PC-3 (cell line): ENCODE measurements around the gene TMEM106C. TPM values are rescaled to one million over a fixed set of nuclear protein-coding genes. Genes with fewer than 3 reads are reported as not detected.

Experiments
- ATAC-seq: fragments of 200-7000 bp; cut with Tn5 transposase; 2 replicates; pipeline ENCODE4 v1.9.1; 2020; ENCODE audit warnings: mild to moderate bottlenecking, moderate library complexity
- BruUV-seq: library from RNA; stranded (reverse); fragments of 400-500 nt; replicated peaks from 2 replicates; lab custom pipeline; 2021; lab: Mats Ljungman, UMichigan
- CTCF ChIA-PET: fragments of 300-600 bp; sonication (Branson Sonifier 250); formaldehyde crosslinking; loops from one replicate; lab custom pipeline; 2022; ENCODE audit warnings: antibody characterized with exemption; lab: Charles Lee
- POLR2A ChIA-PET: fragments of 300-600 bp; sonication (Branson Sonifier 250); formaldehyde crosslinking; loops from one replicate; lab custom pipeline; 2022; ENCODE audit warnings: antibody characterized with exemption; ENCODE audit not compliant: unreplicated experiment; lab: Charles Lee
- DNase-seq: peaks from one replicate; pipeline ENCODE4 v3.0.0-alpha.2; 2015
- H2AFZ ChIP-seq: fragments of 300-600 bp; sonication (generic); 2 replicates; pipeline ENCODE4 v1.6.0; 2016; ENCODE audit warnings: antibody characterized with exemption, low read length
- H3F3A ChIP-seq: fragments of 300-600 bp; sonication (generic); one replicate; pipeline ENCODE4 v1.6.0; 2017; ENCODE audit warnings: antibody characterized with exemption, low read length, control low read depth, mild to moderate bottlenecking; ENCODE audit not compliant: unreplicated experiment
- H3K27ac ChIP-seq: fragments of 300-600 bp; sonication (generic); 2 replicates; pipeline ENCODE4 v1.5.1; 2016; ENCODE audit warnings: mild to moderate bottlenecking, low read length
- H3K27me3 ChIP-seq: fragments of 300-600 bp; sonication (generic); 2 replicates; pipeline ENCODE4 v1.6.1; 2016; ENCODE audit warnings: low read length, mixed read lengths
- H3K36me3 ChIP-seq: fragments of 300-600 bp; sonication (generic); 2 replicates; pipeline ENCODE4 v1.6.1; 2016; ENCODE audit warnings: low read depth, mixed run types, low read length, mixed read lengths
- H3K4me1 ChIP-seq: fragments of 300-600 bp; sonication (generic); 2 replicates; pipeline ENCODE4 v1.5.1; 2016; ENCODE audit warnings: low read length; ENCODE audit not compliant: insufficient read depth
- H3K4me2 ChIP-seq: fragments of 300-600 bp; sonication (generic); 2 replicates; pipeline ENCODE4 v1.6.0; 2016; ENCODE audit warnings: low read length
- H3K4me3 ChIP-seq: fragments of 300-600 bp; sonication (generic); 2 replicates; pipeline ENCODE4 v1.5.1; 2016; ENCODE audit warnings: mild to moderate bottlenecking, low read length, mixed read lengths
- H3K79me2 ChIP-seq: fragments of 300-600 bp; sonication (generic); 2 replicates; pipeline ENCODE4 v1.6.1; 2017; ENCODE audit warnings: low read length, mixed read lengths
- H3K9ac ChIP-seq: fragments of 300-600 bp; sonication (generic); 2 replicates; pipeline ENCODE4 v1.6.0; 2016; ENCODE audit warnings: mild to moderate bottlenecking, low read length
- H3K9me2 ChIP-seq: fragments of 300-600 bp; sonication (generic); replicated peaks from 2 replicates; pipeline ENCODE4 v1.6.1; 2016; ENCODE audit warnings: mixed run types, low read length, mixed read lengths
- H3K9me3 ChIP-seq: fragments of 300-600 bp; sonication (generic); 2 replicates; pipeline ENCODE4 v1.6.1; 2016; ENCODE audit warnings: low read length, mixed read lengths
- H4K20me1 ChIP-seq: fragments of 300-600 bp; sonication (generic); 2 replicates; pipeline ENCODE4 v1.6.1; 2016; ENCODE audit warnings: low read length, mixed read lengths
- EZH2 ChIP-seq: fragments of 300-600 bp; sonication (generic); IDR thresholded peaks from one replicate; pipeline ENCODE4 v1.6.1; 2017; ENCODE audit warnings: antibody characterized with exemption, mild to moderate bottlenecking, low read length; ENCODE audit not compliant: unreplicated experiment
- EZH2phosphoT487 ChIP-seq: fragments of 300-600 bp; sonication (generic); IDR thresholded peaks from 2 replicates; pipeline ENCODE4 v1.6.1; 2018; ENCODE audit warnings: mild to moderate bottlenecking, antibody characterized with exemption, low read length, borderline replicate concordance
- intact Hi-C: fragments of 100-400 bp; cut with micrococcal nuclease; formaldehyde crosslinking; loops from 2 replicates; pipeline ENCODE4 v1.9.0; 2023
- total RNA-seq: library from RNA; depleted of rRNA; stranded (reverse); fragments of >200 nt; gene quantifications from 2 replicates; pipeline ENCODE4 v1.2.3, GENCODE V29; 2014
- TF ChIP-seq, protein P1 (sequence below): fragments of 300-600 bp; sonication (generic); conservative IDR thresholded peaks from 2 replicates; pipeline ENCODE4 v1.5.1; 2017; ENCODE audit warnings: antibody characterized with exemption, low read depth, mild to moderate bottlenecking, low read length

The TMEM106C gene
- total RNA-seq, 1 experiment from 2014 or later = 166 TPM

- BruUV-seq = no TSS peak
Observed at GRCh38 chr12:47988073-47989022, 25.0 kb downstream of the TMEM106C start.

DNA sequence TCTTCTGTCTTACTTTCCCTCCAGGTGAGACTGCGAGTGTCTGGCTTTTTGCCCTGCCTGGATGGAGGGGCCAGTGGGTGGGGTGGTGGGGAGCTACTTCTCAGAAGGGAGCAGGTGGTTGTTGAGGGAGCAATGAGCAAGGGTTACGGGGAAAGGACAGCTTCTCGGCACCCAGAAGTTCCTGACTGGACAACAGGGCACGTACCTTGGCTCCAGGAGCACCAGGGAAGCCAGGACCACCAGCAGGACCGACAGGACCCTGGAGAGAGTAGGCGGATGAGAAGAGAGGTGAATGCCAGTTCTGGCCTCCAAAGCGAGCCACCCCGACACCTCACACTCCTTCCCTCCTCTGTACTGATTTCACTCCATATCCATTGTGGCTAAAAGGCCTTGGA, 25.6 kb downstream of the TMEM106C start:
- Histone ChIP-seq H3K4me3 (no peak overlapping the region), H3K4me2 (no peak overlapping the region), H3F3A (no peaks in the 10 kb centered on the region), H3K9ac (no peak overlapping the region), H3K27ac (no peak overlapping the region), H3K9me2 (no peaks in the 10 kb centered on the region), H4K20me1 (no peaks in the 10 kb centered on the region), H3K79me2 (no peaks in the 10 kb centered on the region), H3K4me1 (no peaks in the 10 kb centered on the region), H2AFZ (no peak overlapping the region), H3K27me3 (no peaks in the 10 kb centered on the region), H3K36me3 (no peaks in the 10 kb centered on the region), H3K9me3 (no peaks in the 10 kb centered on the region)
- no TSS peak for BruUV-seq
- intact Hi-C loops = no loop called here
- CTCF ChIA-PET = no interaction called here
- no peak for DNase-seq
- no peak for TF ChIP-seq EZH2phosphoT487
- TF ChIP-seq, protein P1, sequence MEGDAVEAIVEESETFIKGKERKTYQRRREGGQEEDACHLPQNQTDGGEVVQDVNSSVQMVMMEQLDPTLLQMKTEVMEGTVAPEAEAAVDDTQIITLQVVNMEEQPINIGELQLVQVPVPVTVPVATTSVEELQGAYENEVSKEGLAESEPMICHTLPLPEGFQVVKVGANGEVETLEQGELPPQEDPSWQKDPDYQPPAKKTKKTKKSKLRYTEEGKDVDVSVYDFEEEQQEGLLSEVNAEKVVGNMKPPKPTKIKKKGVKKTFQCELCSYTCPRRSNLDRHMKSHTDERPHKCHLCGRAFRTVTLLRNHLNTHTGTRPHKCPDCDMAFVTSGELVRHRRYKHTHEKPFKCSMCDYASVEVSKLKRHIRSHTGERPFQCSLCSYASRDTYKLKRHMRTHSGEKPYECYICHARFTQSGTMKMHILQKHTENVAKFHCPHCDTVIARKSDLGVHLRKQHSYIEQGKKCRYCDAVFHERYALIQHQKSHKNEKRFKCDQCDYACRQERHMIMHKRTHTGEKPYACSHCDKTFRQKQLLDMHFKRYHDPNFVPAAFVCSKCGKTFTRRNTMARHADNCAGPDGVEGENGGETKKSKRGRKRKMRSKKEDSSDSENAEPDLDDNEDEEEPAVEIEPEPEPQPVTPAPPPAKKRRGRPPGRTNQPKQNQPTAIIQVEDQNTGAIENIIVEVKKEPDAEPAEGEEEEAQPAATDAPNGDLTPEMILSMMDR = no peak
- TF ChIP-seq EZH2 = no peak
- POLR2A ChIA-PET = no interaction called here
- no peak for ATAC-seq

More at GRCh38 chr12:47988073-47989022, 25.0 kb downstream of the TMEM106C start:
- DNase-seq = no peak
- Histone ChIP-seq H3K9me2 (no peaks in the 10 kb centered on the region), H3K27ac (no peak overlapping the region), H3K9ac (no peak overlapping the region), H3K4me3 (no peak overlapping the region), H3K4me2 (no peak overlapping the region), H3K27me3 (no peaks in the 10 kb centered on the region), H2AFZ (no peak overlapping the region), H3K9me3 (no peaks in the 10 kb centered on the region), H4K20me1 (no peaks in the 10 kb centered on the region), H3F3A (no peaks in the 10 kb centered on the region), H3K36me3 (no peaks in the 10 kb centered on the region), H3K4me1 (no peaks in the 10 kb centered on the region), H3K79me2 (no peaks in the 10 kb centered on the region)
- ChIA-PET CTCF (no interaction called here), POLR2A (no interaction called here)
- ATAC-seq = no peak
- no peak for TF ChIP-seq EZH2
- intact Hi-C loops = no loop called here

- intact Hi-C loops = no loop called here
- Histone ChIP-seq H3K27me3 (no peaks in the 10 kb centered on the region), H2AFZ (no peak overlapping the region), H3K9ac (no peak overlapping the region), H3K4me1 (no peaks in the 10 kb centered on the region), H3F3A (no peaks in the 10 kb centered on the region), H3K4me2 (no peak overlapping the region), H3K36me3 (no peaks in the 10 kb centered on the region), H3K79me2 (no peaks in the 10 kb centered on the region), H3K27ac (no peak overlapping the region), H3K4me3 (no peak overlapping the region), H3K9me2 (no peaks in the 10 kb centered on the region), H3K9me3 (no peaks in the 10 kb centered on the region), H4K20me1 (no peaks in the 10 kb centered on the region)
- ChIA-PET POLR2A (no interaction called here), CTCF (no interaction called here)
- BruUV-seq = no TSS peak
- no peak for ATAC-seq
- DNase-seq = no peak
- TF ChIP-seq EZH2 (no peak), EZH2phosphoT487 (no peak)
- TF ChIP-seq, protein P1 = no peak
Observed at GRCh38 chr12:47989666-47990065, 26.3 kb downstream of the TMEM106C start.
